Measurements from ENCODE around the gene RP2. TPM values are rescaled to one million over a fixed set of nuclear protein-coding genes. Genes with fewer than 3 reads are reported as not detected.

RP2 gene
- 1 to 10 TPM; 5.1 to 5.5 TPM for total RNA-seq

DNA sequence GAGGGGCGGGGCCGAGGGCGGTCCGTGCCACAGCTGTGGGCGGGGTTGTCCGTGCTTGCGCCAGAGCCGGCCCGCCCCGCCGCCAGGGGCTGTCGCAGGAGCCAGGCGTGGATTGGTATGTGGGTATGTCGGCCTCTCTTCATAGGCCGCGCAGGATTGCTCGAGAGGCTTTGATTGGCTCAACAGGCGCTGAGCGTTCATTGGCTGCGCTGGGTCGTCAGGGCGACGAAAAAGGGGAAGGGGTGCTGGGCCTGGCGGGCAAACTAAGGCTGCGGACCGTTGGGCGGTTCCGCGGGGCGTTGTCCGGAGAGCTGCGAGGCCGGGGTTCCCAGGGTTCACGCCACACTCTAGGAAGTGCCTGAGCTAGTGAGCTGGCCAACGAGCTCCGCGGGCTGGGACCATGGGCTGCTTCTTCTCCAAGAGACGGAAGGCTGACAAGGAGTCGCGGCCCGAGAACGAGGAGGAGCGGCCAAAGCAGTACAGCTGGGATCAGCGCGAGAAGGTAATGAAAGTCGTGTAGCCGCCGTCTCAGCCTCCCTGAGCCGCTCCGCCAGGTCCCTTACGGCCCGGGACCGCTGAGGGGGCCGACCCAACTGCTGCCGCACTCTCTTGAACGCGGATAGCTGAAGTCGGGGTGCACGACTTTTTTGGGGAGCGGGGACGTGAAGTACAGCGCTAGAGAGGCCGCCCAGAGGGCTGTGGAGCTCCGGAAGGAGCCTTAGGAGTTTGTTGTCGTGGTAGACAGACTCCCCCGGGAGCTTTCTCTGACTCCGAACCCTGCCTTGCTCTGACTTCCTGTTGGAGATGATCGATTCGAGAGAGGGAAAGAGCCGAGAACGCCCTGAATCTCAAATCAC, at the start of gene RP2:
Gene RP2, plus strand, starts transcription at position 343 of the 857 bp plus-strand sequence. Its CDS starts 58 bp downstream, at position 401.
- ATAC-seq (peak; percentile 97), DNase-seq (peak; percentile 93)
- CTCF ChIA-PET, result interaction anchor here (0.9 to 1.4 kb wide), 3 partner anchors 28 to 686 kb away, joined by 3 to 4 read pairs (median 3); no protein-coding TSS in a partner anchor
- Mint-ChIP-seq H3K27me3 (no peaks in the 10 kb centered on the region), H3K36me3 (ENCODE audit: low read depth) (no peaks in the 10 kb centered on the region), H3K4me3 (peak within 1 kb of the TSS; percentile 97), H3K27ac (peak within 1 kb of the TSS; percentile 91), H3K9me3 (no peaks in the 10 kb centered on the region), H3K4me1 (ENCODE audit: low read depth) (peaks cover 7% of the 10 kb centered on the region)
- intact Hi-C loops (cut with micrococcal nuclease), result no loop called here
- TF ChIP-seq CTCF (IDR thresholded peaks at IDR 0.05), result no peak
- POLR2A ChIA-PET, result interaction anchor here (0.6 to 0.9 kb wide), 2 partner anchors 8 to 257 kb away, joined by 3 read pairs; no protein-coding TSS in a partner anchor

DNA sequence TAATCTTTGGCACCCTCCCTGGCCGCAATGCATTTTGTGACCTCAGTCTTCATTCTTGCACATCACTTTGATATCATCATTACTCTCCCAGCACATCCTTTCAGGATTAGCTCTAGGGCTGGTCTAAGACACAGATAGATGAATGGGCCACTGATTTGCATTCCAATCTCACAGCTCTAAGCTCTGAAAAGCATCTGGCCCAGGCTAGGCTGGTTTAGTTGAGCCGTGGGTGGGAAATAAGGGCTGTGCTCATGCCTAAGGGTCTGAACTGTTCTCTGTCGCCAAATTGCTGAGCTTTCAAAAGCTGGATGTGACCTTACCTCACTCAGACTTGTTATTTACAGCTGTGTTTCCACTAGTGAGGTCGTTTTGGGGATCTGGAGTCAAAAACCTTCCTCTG, 47.9 kb upstream of the RP2 start:
- no peak for TF ChIP-seq CTCF (IDR thresholded peaks at IDR 0.05)
- Mint-ChIP-seq H3K4me1 (ENCODE audit: low read depth) (peaks cover 20% of the 10 kb centered on the region), H3K27me3 (no peaks in the 10 kb centered on the region), H3K9me3 (no peaks in the 10 kb centered on the region), H3K4me3 (no peak overlapping the region), H3K36me3 (ENCODE audit: low read depth) (no peaks in the 10 kb centered on the region), H3K27ac (no peak overlapping the region)
- DNase-seq, result no peak
- CTCF ChIA-PET, result interaction anchor here (2.5 kb wide), 1 partner anchor 29 kb away, joined by 7 read pairs; no protein-coding TSS in a partner anchor
- POLR2A ChIA-PET, result no interaction called here
- ATAC-seq, result no peak
- intact Hi-C loops (cut with micrococcal nuclease), result no loop called here

GRCh38 chrX:46791927-46792809, 44.7 kb upstream of the RP2 start:
- Mint-ChIP-seq H3K27ac (no peak overlapping the region), H3K9me3 (no peaks in the 10 kb centered on the region), H3K4me1 (ENCODE audit: low read depth) (peaks cover 20% of the 10 kb centered on the region), H3K36me3 (ENCODE audit: low read depth) (no peaks in the 10 kb centered on the region), H3K4me3 (no peak overlapping the region), H3K27me3 (no peaks in the 10 kb centered on the region)
- intact Hi-C loops (cut with micrococcal nuclease), result no loop called here
- ATAC-seq (peak; percentile 72), DNase-seq (peak; percentile 13)
- ChIA-PET CTCF (interaction anchor here (1.0 to 2.4 kb wide), 3 partner anchors 30 to 155 kb away, joined by 3 to 6 read pairs (median 5); partner anchors contain the start of gene SLC9A7), POLR2A (interaction anchor here (2.3 kb wide), 1 partner anchor 10 kb away, joined by 6 read pairs; no protein-coding TSS in a partner anchor)
- no peak for TF ChIP-seq CTCF (IDR thresholded peaks at IDR 0.05)

DNA sequence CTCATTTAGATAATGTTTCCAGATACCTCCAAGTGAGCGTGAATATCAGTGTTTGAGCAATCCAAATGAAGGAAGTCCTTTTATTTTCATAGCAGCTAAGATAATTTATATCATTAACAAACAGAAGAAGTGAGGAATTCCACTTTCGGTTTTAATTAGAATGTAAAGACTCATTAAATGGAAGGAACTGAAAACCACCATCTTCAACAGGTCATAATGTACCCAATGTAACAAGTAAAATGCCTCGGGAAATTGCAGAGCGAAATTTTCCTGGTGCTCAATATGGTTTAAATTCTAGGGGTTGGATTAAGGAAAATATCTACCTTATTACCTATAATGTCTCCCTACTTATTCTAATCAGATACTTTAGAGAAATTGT, 44.0 kb upstream of the RP2 start:
- ATAC-seq (no peak), DNase-seq (no peak)
- Mint-ChIP-seq H3K36me3 (ENCODE audit: low read depth) (no peaks in the 10 kb centered on the region), H3K4me3 (no peak overlapping the region), H3K27ac (no peak overlapping the region), H3K4me1 (ENCODE audit: low read depth) (peaks cover 20% of the 10 kb centered on the region), H3K9me3 (no peaks in the 10 kb centered on the region), H3K27me3 (no peaks in the 10 kb centered on the region)
- POLR2A ChIA-PET, result no interaction called here
- CTCF ChIA-PET, result interaction anchor here (1.0 to 2.4 kb wide), 3 partner anchors 31 to 156 kb away, joined by 3 to 6 read pairs (median 5); partner anchors contain the start of gene SLC9A7
- no peak for TF ChIP-seq CTCF (IDR thresholded peaks at IDR 0.05)
- intact Hi-C loops (cut with micrococcal nuclease), result no loop called here
